Activated CD4-positive, alpha-beta T cell treated with anti-CD3 and anti-CD28 coated beads for 36 hours (primary cell): ENCODE data around the gene TMEM156. TPM values are rescaled to one million over a fixed set of nuclear protein-coding genes. Genes with fewer than 3 reads are reported as not detected.
"Not testable (repeated sequence)": the region's sequence is repeated elsewhere in the genome, so short reads cannot be mapped to it uniquely, and the experiment has no call there.

Experiments used
- ATAC-seq: fragments of 200-7000 bp; cut with Tn5 transposase; one replicate; pipeline ENCODE4 v1.10.0; 2021; ENCODE audit warnings: mild to moderate bottlenecking, moderate library complexity
- CTCF ChIA-PET: fragments of 350-600 bp; sonication (Branson Sonifier 250); formaldehyde crosslinking; loops from one replicate; lab custom pipeline; 2021; ENCODE audit warnings: antibody characterized with exemption; lab: Charles Lee
- POLR2A ChIA-PET: fragments of 350-600 bp; sonication (Branson Sonifier 250); formaldehyde crosslinking; loops from one replicate; lab custom pipeline; 2021; ENCODE audit warnings: antibody characterized with exemption, inconsistent platforms; lab: Charles Lee
- DNase-seq: peaks from one replicate; pipeline ENCODE4 v3.0.0-alpha.2; 2020
- H3K27ac Mint-ChIP-seq: one replicate; pipeline ENCODE4 v1.8.0; 2021; ENCODE audit warnings: mixed read lengths
- H3K27me3 Mint-ChIP-seq: one replicate; pipeline ENCODE4 v1.8.0; 2021; ENCODE audit warnings: mixed read lengths
- H3K36me3 Mint-ChIP-seq: one replicate; pipeline ENCODE4 v1.8.0; 2021; ENCODE audit warnings: low read depth, mixed read lengths
- H3K4me1 Mint-ChIP-seq: one replicate; pipeline ENCODE4 v1.8.0; 2021; ENCODE audit warnings: mixed read lengths
- H3K4me3 Mint-ChIP-seq: one replicate; pipeline ENCODE4 v1.8.0; 2021; ENCODE audit warnings: mild to moderate bottlenecking, moderate library complexity, mixed read lengths
- H3K9me3 Mint-ChIP-seq: one replicate; pipeline ENCODE4 v1.8.0; 2021; ENCODE audit warnings: low read depth, mixed read lengths
- intact Hi-C, 2 experiments: fragments of 100-400 bp; cut with DNase I in 1 of 2; cut with micrococcal nuclease in 1 of 2; formaldehyde crosslinking; loops; one replicate each; pipeline versions ENCODE4 v1.14.2 to v1.15.1; 2022 to 2024; cut with DNase I, micrococcal nuclease
- total RNA-seq, 2 experiments: library from RNA; stranded (reverse); gene quantifications; one replicate each; pipeline ENCODE4 v1.2.3, GENCODE V29; 2021

The TMEM156 gene
- total RNA-seq, 2 experiments from 2014 or later = 14.3 to 15.4 TPM

GRCh38 chr4:38993683-38994082, 38.5 kb downstream of the TMEM156 start:
- Mint-ChIP-seq H3K4me1 (no peaks in the 10 kb centered on the region), H3K36me3 (peaks cover 28% of the 10 kb centered on the region), H3K4me3 (no peak overlapping the region), H3K27ac (no peak overlapping the region), H3K9me3 (no peaks in the 10 kb centered on the region), H3K27me3 (no peaks in the 10 kb centered on the region)
- DNase-seq = no peak
- intact Hi-C loops = no loop called here
- ATAC-seq = peak; percentile 51
- CTCF ChIA-PET = interaction anchor here (0.5 to 1.0 kb wide), 4 partner anchors 10 to 159 kb away, joined by 3 to 4 read pairs (median 3); no protein-coding TSS in a partner anchor
- POLR2A ChIA-PET = no interaction called here

DNA sequence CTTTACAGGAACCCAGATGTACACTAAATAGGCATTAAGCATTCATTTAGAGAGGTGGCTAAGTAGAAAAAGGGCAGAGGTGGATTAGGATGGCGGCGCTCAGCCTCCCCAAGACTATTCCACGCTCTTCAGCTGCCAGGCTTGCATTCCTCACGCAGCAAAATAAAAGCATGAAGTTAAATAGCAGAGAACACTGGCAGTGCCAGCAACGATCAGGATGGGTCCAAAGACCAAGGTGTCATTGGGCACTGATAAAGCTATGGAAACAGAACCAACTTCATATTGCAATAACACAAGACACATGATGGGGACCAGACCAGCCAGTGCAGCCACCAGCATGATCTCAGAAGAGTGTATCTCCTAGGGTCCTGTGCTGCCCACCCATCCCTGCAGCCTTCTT, 42.0 kb downstream of the TMEM156 start:
- ChIA-PET CTCF (interaction anchor here (1.1 to 1.6 kb wide), 2 partner anchors 39 to 89 kb away, joined by 3 read pairs; no protein-coding TSS in a partner anchor), POLR2A (no interaction called here)
- ATAC-seq (no peak), DNase-seq (no peak)
- H3K4me3 Mint-ChIP-seq = no peak overlapping the region
- intact Hi-C loops = no loop called here
- peaks cover 29% of the 10 kb centered on the region for H3K4me1 Mint-ChIP-seq
- peaks cover 28% of the 10 kb centered on the region for H3K36me3 Mint-ChIP-seq
- H3K27ac Mint-ChIP-seq = no peak overlapping the region
- no peaks in the 10 kb centered on the region for H3K9me3 Mint-ChIP-seq
- no peaks in the 10 kb centered on the region for H3K27me3 Mint-ChIP-seq

DNA sequence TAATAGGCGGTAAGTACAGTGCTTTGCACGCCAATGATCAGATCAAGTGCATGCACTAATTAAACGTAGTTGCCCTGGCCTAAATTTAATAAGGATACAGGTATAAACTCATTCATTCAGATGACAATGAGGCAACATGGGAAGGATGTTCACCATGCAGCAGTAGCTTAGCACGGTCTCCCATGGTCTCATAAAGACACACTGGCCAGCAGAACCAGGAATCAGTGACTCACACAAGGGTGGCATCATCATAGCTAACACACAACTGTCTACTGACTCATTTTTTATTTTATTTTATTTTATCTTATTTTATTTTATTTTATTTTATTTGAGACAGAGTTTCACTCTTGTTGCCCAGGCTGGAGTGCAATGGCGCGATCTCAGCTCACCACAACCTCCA, 42.7 kb downstream of the TMEM156 start:
- POLR2A ChIA-PET = no interaction called here
- Mint-ChIP-seq H3K4me3 (no peak overlapping the region), H3K27ac (no peak overlapping the region), H3K27me3 (no peaks in the 10 kb centered on the region), H3K4me1 (peaks cover 32% of the 10 kb centered on the region), H3K36me3 (peaks cover 23% of the 10 kb centered on the region), H3K9me3 (no peaks in the 10 kb centered on the region)
- CTCF ChIA-PET = interaction anchor here (1.6 kb wide), 1 partner anchor 88 kb away, joined by 3 read pairs; no protein-coding TSS in a partner anchor
- ATAC-seq = no peak
- intact Hi-C loops = loop anchor here in 1 of 2 experiments (5.0 kb wide), 1 partner anchor 87 kb away; no protein-coding TSS in a partner anchor
- no peak for DNase-seq

- peaks cover 43% of the 10 kb centered on the region for H3K4me1 Mint-ChIP-seq
- H3K36me3 Mint-ChIP-seq = peaks cover 19% of the 10 kb centered on the region
- intact Hi-C loops = loop anchor here in 1 of 2 experiments (5.0 kb wide), 1 partner anchor 86 kb away; no protein-coding TSS in a partner anchor
- H3K27me3 Mint-ChIP-seq, DNase-seq, POLR2A ChIA-PET, ATAC-seq, H3K9me3 Mint-ChIP-seq, H3K4me3 Mint-ChIP-seq, H3K27ac Mint-ChIP-seq: not testable (repeated sequence)
- CTCF ChIA-PET = interaction anchor here (0.6 to 4.4 kb wide), 4 partner anchors 10 to 118 kb away, joined by 3 to 18 read pairs (median 3); no protein-coding TSS in a partner anchor
Observed at GRCh38 chr4:38988353-38988752, 43.9 kb downstream of the TMEM156 start.

DNA sequence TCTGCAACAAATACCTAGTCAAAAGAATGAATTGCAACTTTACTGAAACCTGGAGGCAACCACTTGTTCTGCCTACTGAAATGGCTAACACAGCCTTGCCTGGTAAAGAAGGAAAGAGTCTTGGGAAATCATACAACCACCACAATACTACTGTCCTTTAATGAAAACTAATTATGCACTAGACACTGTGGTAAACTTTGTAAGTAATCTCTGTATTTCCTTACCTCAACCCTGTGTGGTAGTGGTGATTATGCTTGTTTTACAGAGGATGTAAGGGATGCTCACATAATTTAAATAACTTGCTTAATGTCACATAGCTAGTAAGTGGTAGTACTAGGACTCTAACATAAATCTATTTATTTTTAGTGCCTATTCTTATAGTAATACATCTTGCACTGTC, 44.7 kb downstream of the TMEM156 start:
- Mint-ChIP-seq H3K4me1 (peaks cover 52% of the 10 kb centered on the region), H3K36me3 (peaks cover 20% of the 10 kb centered on the region), H3K27me3 (no peaks in the 10 kb centered on the region), H3K27ac (peak overlapping the region; percentile 52), H3K4me3 (no peak overlapping the region), H3K9me3 (no peaks in the 10 kb centered on the region)
- POLR2A ChIA-PET = interaction anchor here (1.8 kb wide), 1 partner anchor 46 kb away, joined by 7 read pairs; no protein-coding TSS in a partner anchor
- intact Hi-C loops = loop anchor here in 1 of 2 experiments (2.0 to 5.0 kb wide), 3 partner anchors 29 to 85 kb away; partner anchors contain the start of gene TMEM156
- CTCF ChIA-PET = interaction anchor here (0.9 to 4.4 kb wide), 3 partner anchors 19 to 85 kb away, joined by 3 to 18 read pairs (median 6); no protein-coding TSS in a partner anchor
- ATAC-seq (peak; percentile 43), DNase-seq (no peak)

DNA sequence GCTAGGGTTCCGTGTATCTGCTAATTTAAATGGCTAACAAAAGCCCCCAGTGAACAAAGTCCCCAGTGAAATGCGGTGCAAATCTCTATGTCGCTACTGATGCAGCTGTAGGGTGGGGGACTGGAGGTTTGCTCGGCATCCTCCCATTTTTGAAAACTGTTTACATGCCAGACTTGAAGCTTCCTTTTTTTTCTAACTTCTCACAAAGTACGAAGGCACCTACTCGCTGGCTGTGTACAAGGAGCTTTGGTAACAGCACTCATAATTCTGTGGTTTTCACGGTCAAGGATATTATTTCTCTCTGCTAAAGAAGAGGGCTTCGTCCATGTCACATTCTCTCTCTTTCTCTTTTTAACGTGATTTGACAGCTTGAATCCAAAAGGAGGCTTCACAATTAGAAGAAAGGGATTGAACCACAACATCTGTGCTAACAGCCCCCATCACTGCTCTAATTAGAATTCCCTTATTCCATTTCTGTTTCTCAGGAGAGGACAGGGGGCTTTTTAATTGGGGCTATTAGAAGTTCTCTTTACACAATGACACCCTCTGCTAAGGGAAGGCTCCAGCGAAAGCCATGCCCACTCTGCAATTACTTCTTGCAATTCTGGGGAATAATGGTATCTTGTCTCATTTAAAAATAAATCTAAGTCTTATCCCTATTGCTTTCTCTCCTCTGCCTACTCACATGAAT, 46.7 kb downstream of the TMEM156 start:
- ChIA-PET POLR2A (interaction anchor here (0.7 to 2.0 kb wide), 6 partner anchors 28 to 368 kb away, joined by 3 to 14 read pairs (median 4); no protein-coding TSS in a partner anchor), CTCF (interaction anchor here (0.8 to 4.4 kb wide), 7 partner anchors 13 to 368 kb away, joined by 3 to 18 read pairs (median 3); no protein-coding TSS in a partner anchor)
- peaks cover 33% of the 10 kb centered on the region for H3K36me3 Mint-ChIP-seq
- H3K27me3 Mint-ChIP-seq = no peaks in the 10 kb centered on the region
- ATAC-seq (no peak), DNase-seq (no peak)
- H3K27ac Mint-ChIP-seq = peak overlapping the region; percentile 88
- peaks cover 71% of the 10 kb centered on the region for H3K4me1 Mint-ChIP-seq
- H3K4me3 Mint-ChIP-seq = peak overlapping the region; percentile 35
- H3K9me3 Mint-ChIP-seq = no peaks in the 10 kb centered on the region
- intact Hi-C loops = loop anchor here (2.0 to 5.0 kb wide), 4 partner anchors 27 to 83 kb away; partner anchors contain the start of gene TMEM156 (in 1 of the 2)

GRCh38 chr4:38983787-38984598, 48.2 kb downstream of the TMEM156 start:
- Mint-ChIP-seq H3K36me3 (peaks cover 38% of the 10 kb centered on the region), H3K27ac (peak overlapping the region; percentile 79), H3K4me3 (peak overlapping the region; percentile 2), H3K4me1 (peaks cover 82% of the 10 kb centered on the region), H3K9me3 (no peaks in the 10 kb centered on the region), H3K27me3 (no peaks in the 10 kb centered on the region)
- POLR2A ChIA-PET = interaction anchor here (0.6 to 2.0 kb wide), 4 partner anchors 60 to 568 kb away, joined by 4 to 14 read pairs (median 6); no protein-coding TSS in a partner anchor
- ATAC-seq = peak; percentile 50
- intact Hi-C loops = loop anchor here (2.0 to 5.0 kb wide), 3 partner anchors 37 to 368 kb away; no protein-coding TSS in a partner anchor
- CTCF ChIA-PET = interaction anchor here (0.6 to 1.6 kb wide), 6 partner anchors 17 to 1051 kb away, joined by 3 to 10 read pairs (median 4); no protein-coding TSS in a partner anchor
- DNase-seq = peak; percentile 31

GRCh38 chr4:38983291-38983690, 48.9 kb downstream of the TMEM156 start:
- no peak for DNase-seq
- H3K27ac Mint-ChIP-seq = peak overlapping the region; percentile 79
- no peak for ATAC-seq
- H3K36me3 Mint-ChIP-seq = peaks cover 41% of the 10 kb centered on the region
- CTCF ChIA-PET = no interaction called here
- H3K9me3 Mint-ChIP-seq = no peaks in the 10 kb centered on the region
- H3K27me3 Mint-ChIP-seq = no peaks in the 10 kb centered on the region
- intact Hi-C loops = loop anchor here in 1 of 2 experiments (5.0 kb wide), 2 partner anchors 36 to 369 kb away; no protein-coding TSS in a partner anchor
- POLR2A ChIA-PET = no interaction called here
- peaks cover 79% of the 10 kb centered on the region for H3K4me1 Mint-ChIP-seq
- no peak overlapping the region for H3K4me3 Mint-ChIP-seq

GRCh38 chr4:38982361-38983095, 49.7 kb downstream of the TMEM156 start:
- Mint-ChIP-seq H3K27me3 (no peaks in the 10 kb centered on the region), H3K36me3 (peaks cover 39% of the 10 kb centered on the region)
- intact Hi-C loops = loop anchor here in 1 of 2 experiments (5.0 kb wide), 2 partner anchors 35 to 370 kb away; no protein-coding TSS in a partner anchor

More at GRCh38 chr4:38982361-38983095, 49.7 kb downstream of the TMEM156 start:
- DNase-seq (no peak), ATAC-seq (no peak)
- no peaks in the 10 kb centered on the region for H3K9me3 Mint-ChIP-seq
- no peak overlapping the region for H3K4me3 Mint-ChIP-seq
- ChIA-PET CTCF (no interaction called here), POLR2A (no interaction called here)
- peaks cover 73% of the 10 kb centered on the region for H3K4me1 Mint-ChIP-seq
- H3K27ac Mint-ChIP-seq = peak overlapping the region; percentile 84
